Stimulated activated CD4-positive, alpha-beta T cell treated with anti-CD3 and anti-CD28 coated beads, Interleukin-1b, Interleukin-23, amount 100 ng/mL, for 4 hours (primary cell): ENCODE data around the gene COL23A1.

Source experiments
- DNase-seq, 2 donors: peaks; one replicate each; pipeline ENCODE4 v3.0.0-alpha.2; 2020; ENCODE audit warnings: low read depth in 2 of 2

Gene COL23A1

DNA sequence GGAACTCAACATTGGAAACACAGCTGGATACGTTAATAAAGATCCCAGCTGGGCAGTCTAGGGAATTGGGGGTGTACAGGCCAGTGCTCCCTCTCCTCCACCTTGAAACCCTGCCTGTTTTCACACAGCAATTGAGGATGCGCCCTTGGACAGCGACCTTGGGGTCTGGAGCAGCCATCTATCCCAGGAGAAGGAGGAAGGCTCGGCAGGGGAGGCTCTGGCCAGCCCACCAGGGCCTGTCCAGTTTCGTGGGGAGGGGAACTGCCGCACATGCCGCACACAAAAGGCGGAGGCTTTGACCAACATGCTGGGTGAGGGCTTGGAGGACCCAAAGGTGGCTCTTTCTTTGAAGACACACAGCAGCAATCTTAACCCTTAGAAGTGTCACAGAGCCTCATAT lies 1.4 kb downstream of the COL23A1 start:
- DNase-seq = no peak

DNA sequence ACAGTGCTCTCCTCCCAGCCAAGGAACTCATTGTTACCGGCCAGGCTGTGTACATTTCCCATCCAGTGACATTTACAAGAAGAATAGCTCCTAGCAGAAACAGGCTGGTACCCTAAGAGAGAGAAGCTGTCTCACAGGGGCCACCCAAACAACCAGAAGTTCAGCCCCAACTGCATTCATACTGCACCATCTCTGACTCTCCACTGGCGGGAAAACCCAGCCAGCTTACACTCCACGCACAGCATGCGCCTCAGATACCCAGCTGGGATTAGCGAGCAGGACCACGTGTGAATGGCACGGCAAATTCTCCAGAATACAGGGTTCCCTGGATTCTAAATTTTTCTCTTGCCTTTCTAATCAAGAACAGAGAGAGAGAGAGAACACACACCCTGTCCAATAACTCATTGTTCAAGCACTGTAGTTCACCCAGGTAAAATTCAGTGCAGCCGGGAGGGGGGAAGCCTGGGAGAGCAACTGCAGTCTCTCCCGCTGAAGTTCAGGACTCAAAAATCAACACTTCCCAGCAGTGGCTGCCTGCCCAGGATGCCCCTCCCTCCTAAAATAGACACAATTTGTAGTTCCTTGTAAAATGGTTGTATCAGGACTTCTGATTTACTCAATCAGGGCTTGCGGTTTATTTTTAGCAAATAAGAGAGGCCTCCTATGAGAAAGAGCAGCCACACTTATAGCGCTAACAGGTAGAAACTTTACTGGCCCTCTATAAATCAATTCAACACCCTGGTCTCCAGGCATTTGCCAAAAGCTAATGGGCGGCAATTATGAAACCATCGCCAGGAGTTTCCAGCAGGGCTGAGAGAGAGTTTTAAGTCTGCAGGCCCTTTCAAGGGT lies 2.2 kb downstream of the COL23A1 start:
- DNase-seq = no peak

DNA sequence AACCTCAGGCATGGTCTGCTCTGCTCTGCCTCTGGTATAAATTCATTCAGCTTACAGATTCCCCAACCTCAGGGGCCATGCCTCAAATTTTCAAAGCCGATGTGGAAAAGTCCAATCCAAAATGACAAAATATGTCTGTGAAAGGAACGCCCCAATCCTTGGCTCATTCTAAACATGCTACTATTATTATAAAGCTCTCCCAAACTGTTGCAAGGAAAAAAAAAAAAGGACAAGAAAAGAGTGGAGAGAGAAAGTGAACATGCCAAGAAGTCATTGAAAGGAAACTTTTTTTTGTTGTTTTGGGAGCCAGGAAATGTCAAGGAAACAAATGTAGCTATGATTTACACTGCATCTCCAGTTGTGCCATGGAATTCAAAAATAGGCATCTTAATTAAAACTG lies 3.8 kb downstream of the COL23A1 start:
- DNase-seq = no peak

DNA sequence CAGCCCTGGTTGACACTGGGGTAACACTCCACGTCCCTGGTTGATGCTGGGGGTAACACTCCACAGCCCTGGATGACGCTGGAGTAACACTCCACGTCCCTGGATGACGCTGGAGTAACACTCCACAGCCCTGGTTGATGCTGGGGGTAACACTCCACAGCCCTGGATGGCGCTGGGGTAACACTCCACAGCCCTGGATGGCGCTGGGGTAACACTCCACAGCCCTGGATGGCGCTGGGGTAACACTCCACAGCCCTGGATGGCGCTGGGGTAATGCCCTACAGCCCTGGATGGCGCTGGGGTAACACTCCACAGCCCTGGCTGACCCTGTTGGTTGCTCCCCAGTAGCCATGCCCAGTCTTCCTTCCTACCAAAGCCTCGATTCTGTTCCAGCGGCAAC lies 4.8 kb downstream of the COL23A1 start:
- peak in 1 of 2 donors; percentile 14 for DNase-seq

DNA sequence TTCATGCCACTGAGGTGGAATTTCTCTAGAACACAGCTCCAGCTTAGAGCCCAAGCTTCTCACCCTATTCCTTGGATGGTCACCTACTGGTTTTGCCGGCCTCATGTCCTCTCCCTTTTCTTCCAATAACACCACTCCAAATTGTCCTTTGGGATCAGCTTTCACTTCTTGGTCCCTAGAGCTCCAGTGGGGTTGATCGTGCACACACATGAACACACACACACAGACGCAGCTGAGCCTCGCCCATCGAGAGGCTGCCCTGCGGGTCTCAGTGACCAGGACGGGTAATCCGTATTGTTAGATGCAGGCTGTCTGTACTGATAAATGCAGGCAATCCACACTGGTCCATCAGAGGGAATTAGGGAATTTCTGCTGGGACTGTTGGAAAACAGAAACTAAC lies 6.9 kb downstream of the COL23A1 start:
- no peak for DNase-seq

DNA sequence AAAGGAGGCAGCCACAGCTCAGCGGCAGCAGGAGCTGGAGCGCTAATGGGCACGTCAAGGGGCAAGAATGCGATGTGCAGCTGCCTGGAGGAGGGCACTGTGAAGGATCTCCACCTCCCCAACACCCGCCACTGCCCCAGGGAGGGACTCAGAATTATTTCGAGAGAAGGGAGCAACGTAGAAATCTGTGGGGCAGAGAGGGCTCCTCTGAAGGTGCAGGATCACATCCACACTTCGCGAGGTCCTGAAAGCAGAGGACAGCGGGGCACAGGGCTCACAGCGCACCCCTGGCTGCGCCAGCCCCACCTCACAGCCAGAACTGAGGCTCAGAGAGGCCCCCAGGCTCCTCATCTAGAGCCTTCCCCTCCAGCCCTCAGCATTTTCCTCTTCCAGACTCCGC lies 7.9 kb downstream of the COL23A1 start:
- no peak for DNase-seq

DNA sequence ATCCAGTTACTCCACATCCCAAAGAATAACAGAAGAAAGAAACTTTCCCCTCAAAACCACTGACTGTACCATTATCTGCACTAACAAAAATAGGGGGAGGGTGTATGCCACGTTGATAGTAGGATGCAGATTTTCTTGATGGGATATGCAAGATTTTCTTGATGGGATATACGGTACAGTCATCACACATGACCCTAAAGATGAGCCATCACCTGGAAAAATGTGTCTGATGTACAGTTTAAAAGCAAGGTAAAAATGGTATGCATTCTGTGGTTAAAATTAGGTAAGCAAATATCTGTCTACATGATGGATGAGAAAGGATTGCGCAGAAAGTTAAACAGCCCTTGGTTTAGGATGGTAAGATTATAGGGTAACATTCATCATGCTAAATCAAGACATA lies 8.6 kb downstream of the COL23A1 start:
- DNase-seq = no peak

DNA sequence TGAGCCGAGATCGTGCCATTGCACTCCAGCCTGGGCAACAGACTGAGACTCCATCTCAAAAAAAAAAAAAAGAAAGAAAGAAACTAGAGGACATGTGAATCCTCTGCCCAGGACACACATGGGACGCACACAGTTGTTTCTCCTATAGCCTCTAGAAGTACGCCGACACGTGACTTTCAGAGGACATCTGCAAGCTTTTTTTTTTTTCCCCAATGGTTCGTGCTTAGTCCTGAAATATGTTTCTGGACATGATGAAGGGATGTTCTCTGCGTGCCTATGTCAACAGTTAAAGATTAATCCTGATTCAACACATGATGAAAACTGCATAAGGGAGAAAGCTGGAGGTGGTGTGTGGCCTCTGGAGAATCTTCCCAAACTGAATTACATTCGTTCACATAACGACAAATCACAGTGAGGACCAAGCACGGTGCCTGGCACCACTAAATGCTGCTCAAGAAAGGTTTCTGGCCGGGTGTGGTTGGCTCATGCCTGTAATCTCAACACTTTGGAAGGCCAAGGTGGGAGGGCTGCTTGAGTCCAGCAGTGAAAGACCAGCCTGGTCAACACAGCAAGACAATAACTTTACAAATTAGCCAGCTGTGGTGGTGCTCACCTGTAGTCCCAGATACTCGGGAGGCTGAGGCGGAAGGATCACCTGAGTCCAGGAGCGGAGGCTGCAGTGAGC lies 9.8 kb downstream of the COL23A1 start:
- no peak for DNase-seq

DNA sequence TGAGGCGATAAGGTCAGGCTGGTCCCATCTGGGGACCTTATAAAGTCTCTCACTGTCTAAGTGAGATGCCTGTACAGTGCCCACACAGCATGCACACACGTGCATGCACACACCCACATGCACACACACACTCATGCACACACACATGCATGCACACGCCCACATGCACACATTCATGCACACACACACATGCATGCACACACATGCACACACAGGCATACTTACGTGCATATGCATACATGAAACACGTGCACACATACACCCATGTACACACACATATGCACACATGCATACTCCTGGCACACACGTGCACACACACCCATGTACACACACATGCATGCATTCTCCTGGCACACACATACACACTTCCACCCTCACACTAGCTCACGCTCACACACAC lies 12.2 kb downstream of the COL23A1 start:
- DNase-seq = no peak

DNA sequence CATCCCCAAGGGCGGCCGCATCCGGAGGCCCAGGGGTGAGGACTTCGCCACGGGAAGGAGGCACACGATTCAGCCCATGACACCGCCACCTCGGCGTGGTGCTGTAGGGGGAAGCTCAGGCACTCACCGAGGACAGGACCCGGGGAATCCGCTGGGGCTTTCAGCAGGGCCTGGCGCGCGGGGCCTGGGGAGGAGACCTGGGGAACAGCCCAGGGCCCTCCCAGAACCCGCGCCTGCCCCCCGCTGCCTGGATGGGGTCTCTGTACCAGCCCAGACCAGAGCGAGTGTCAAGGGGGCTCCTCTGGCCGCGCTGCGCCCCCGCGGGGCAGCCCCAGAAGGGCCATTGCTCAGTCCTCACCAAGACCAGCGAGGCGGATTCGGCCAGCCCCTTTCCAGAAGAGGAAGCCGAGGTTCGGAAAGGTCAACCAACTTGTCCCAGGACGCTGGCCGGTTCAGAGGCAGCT lies 12.8 kb downstream of the COL23A1 start:
- no peak for DNase-seq

DNA sequence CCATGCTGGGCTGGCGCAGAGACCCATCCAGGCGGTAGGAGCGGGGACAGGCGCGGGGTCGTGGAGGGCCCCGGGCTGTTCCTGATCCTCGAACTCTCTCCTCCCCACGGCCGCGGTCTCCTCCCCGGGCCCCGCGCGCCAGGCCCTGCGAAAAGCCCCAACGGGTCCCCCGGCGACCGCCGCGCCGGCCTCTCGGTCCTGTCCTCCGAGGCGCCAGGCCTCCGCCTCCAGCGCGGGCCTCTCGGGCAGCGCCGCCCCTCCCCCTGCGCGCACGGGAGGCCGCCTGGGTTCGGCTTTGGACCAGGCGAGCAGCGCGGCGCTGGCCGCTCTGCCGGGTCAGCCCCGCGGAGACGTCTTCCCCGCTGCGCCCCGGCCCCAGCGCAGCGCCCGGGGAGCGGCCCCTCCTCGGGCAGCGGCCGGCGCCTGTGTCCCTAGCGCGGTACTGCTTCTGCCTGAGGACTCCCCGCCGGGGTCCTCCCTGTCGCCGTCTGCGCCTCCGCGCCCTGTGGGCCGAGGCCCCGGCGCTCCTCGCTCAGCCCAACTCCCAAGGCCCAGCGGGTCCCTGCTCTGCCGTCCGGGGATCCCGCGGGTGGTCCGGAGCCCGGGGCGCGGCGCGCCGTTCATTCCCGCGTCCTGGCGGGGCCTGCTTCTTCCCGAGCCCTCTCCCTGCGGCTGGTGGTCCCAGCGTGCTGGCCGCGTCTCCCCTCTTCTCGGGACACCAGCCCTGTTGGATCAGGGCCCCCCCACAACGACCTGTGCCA lies 13.4 kb downstream of the COL23A1 start:
- DNase-seq = no peak

DNA sequence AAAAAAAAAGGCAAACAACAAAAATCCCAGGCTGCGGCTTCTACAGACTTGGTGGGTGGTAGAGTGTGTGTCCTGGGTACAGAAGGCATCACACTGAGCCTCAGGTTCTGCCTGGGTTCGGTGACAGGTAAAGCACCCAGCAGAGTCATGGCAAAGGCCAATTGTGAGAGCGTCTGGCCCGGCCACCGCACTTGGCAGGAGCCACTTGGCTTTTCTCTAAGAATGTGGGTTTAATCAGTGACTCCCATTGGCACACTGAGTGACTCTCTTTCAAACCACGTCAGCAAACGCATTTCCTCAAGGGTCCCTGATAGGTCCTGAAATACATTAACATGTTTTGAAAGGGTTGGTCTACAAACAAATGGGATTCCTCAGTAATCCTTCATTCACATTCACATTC lies 17.0 kb downstream of the COL23A1 start:
- DNase-seq = no peak

DNA sequence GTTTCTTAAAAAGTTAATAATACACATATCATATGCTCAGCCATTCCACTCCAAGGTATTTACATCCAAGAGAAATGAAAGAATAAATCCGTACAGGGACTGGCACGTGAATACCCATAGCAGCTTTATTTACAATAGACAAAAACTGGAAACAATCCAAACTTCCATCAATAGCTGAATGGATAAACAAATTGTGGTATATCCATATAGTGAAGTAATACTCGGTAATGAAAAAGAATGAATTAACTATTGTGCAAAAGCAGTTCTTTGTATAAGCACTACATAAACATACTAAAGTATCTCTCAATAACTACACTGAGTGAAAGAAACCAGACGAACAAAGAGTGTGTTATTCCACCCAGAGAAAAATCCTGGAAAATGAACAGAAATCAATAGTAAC lies 17.6 kb downstream of the COL23A1 start:
- DNase-seq = no peak

DNA sequence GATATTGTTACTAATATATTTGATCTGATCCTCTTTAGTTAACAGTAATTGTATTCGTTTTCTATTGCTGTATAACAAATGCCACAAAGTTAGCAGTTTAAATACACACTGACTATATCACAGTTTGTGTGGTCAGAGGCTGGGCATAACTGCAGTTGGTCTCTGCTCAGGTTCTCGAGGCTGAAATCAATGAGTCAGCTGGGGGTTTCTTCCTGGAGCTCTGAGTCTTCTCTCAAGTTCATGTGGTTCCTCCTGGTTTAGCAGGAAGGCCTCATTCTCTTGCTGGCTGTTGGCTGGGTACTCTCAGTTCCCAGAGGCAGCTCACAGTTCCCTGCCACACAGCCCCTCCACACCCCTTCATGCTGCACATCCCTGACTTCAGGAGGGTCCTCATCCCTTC lies 20.7 kb downstream of the COL23A1 start:
- DNase-seq = no peak

DNA sequence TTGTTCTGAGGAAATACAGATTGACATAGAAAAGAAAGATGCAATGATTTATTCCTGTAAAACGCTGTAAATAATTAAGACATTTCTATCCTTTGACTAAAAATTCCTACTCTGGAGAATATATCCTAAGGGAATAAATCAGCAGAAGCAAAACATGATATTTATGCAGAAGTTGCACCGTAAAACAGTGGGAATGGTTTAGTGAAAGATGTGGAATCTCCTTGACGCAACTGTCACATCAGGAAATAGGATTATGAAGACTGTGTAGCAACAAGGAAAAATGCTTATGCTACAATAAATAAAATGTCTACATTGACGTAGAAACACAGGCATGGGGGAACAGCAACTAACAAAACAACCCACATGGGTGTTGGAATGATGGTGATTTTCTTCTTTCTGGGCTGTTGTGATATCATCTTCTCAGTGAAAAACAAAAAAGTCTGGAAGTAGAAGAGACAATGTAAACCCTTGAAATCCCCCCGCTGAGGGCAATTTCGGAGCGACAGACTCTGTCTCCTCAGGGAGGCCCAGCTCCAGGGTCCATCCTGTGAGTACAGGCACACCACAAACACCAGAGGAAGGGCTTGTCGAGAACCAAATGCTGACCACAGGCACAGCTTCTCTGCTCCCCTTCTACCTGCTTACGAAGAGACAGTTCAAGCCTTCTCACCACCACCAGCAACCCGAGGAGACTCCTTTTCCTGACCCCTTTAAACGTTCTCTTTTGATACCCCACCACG lies 25.2 kb downstream of the COL23A1 start:
- DNase-seq = no peak

DNA sequence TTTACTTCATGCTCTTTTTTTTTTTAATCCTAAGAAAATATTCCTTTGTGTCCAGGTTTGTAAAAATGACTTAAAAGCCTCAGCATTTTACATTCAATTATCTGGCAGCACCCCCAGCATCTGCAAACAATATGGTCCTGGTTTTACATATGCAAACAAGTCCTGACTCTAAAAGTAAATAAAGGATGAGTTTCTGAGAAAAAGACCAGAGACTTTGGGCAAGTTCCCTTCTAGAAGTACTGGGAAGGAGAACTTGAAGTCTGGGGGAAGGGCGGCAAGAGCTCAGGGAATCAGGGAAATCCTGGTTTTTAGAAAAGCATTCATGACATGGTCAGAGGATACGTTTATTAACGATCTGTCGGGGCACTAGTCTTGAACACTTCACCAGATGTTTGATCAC lies 25.8 kb downstream of the COL23A1 start:
- DNase-seq = no peak

DNA sequence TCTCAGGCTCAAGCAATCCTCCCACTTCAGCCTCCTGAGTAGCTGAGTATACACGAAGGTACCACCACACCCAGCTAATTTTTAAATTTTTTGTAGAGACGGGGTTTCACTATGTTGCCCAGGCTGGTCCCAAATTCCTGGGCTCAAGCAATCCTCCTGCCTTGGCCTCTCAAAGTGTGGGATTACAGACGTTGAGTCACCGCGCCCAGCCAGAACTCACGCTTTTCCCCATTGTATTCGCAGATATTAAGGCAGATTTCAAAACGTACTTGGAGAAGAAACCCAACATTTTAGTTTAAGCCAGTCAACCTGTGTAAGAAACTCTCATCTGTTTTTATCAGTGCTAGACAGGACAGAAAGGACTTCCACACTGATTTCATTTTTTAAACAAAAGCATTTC lies 26.6 kb downstream of the COL23A1 start:
- DNase-seq = no peak

DNA sequence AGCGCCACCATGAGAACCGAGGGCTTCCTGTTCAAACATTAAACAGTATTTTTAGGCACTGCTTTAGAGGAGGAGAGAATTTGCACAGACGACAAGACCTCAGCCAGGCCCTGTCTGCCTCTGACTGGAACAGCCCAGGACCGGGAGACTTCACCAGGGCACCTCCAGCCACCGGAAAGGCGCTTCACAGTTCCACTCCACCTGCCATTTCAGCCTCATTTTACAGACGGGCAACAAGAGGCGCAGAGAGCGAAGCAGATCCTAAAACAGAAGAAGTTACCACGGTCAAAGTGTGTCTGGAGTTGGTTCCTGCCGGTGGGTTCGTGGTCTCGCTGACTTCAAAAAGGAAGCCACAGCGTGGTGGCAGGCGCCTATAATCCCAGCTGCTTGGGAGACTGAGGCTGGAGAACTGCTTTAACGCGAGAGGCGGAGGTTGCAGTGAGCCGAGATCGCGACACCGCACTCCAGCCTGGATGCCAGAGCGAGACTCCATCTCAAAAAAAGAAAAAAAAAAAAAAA lies 28.4 kb downstream of the COL23A1 start:
- DNase-seq = no peak

DNA sequence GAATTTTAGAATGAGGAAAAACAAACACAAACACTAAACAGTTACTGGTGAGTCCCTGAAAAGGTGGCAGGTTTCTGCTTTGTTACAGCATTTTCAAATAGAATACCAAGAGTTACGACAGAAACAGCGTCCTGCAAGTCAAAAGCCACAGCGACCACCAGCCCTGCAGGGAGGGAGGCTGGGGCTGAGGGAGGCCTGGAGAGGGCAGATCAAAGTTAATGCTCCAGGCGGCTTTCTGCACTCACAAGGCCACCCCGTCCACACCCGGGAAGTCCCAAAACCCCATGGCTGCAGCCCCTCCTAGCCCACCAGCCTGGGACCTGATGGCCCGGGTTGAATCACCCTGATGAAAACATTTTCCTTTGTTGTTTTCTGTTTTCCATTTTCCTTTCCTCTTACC lies 29.3 kb downstream of the COL23A1 start:
- no peak for DNase-seq

DNA sequence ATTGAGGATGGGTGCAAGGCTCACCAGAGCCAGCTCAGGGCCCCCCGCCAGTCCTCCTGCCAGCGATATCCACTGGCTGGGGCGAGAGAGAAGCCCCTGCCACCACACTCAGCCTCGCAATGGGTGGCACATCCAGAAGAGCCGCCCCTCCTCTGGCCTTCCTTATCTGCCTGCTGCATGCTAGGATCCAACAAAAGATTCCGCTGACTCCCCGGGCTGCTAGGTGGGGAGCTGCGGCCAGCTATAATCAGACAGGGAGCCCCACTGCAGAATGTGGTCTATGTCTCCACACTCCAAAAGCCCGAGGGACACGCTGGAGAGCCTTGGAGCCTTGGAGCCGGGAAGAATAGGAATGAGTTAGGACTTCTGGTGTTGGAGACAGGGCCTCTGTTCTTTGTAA lies 32.8 kb downstream of the COL23A1 start:
- DNase-seq = no peak

DNA sequence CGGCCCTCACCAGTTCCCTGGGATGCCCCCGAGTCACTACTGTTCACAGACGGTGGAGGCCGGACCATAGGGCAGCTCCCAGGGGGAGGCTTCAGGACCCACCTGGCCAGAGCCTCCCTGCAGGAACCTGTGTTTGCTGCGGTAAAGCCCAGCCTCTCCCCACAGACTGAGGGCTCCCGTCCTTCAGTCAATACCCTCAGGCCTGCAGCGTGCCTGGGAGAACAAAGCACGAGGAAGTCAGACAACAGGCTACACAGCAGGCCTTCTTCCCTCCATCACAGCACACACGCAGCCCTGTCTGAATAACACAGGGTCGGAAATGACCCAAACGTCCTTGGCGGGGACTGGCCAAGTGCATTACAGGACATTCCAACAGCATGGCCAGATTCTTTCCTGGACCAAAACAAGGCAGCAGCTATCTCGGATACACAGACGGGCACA lies 34.4 kb downstream of the COL23A1 start:
- no peak for DNase-seq

DNA sequence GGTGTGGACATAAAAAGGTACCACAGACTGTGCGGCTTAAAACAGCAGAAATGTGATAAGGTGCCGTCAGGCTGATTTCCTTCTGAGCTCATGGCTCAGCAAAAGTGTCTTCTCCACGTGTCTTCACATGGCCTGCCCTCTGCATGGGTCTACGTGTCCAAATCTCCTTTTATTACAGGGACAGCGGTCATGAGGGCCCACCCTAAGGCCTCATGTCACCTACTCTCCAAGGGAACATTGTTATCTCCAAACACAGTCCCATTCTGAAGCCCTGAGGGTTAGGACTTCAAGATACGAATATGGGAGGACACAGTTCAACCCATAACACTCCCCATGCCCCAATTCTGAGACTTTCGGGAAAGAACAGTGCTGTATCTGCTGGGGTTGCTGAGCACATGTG lies 35.2 kb downstream of the COL23A1 start:
- DNase-seq = no peak
